Dedifferentiated amniotic fluid mesenchymal stem cell (primary cell): ENCODE data around the gene S100A7.
A peak's percentile ranks its signal among the peaks of the same experiment; 100 is the strongest.

ENCODE experiments used
- DNase-seq: peaks from one replicate; pipeline ENCODE4 v3.0.0-alpha.2; 2016; ENCODE audit errors: extremely low spot score

S100A7 gene

DNA sequence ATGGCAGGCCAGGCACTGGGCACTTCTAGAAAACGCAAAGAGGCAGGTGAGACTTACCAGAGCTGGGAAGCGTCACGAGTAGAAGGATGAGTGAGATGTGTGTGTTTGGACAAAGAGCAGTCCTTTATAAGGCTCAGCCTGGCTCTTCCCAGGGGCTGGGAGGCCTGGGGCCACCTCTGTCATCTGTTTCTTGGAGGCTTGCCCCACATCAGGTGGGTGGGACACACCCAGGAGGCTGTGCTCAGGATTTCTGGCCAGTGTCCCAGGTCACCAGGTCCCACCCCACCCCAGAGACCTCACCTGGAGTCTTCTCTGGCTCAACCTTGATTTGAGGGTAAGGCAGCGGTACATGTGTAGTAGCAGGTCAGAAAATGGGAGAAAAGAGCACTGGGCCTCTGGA, at the start of gene S100A7:
TSS of gene S100A7 (minus strand) at position 101 of the 400 bp plus-strand sequence. CDS start 1,638 bp downstream, outside the sequence.
- DNase-seq, result no peak

GRCh38 chr1:153509729-153510354, 49.4 kb upstream of the S100A7 start:
- DNase-seq, result no peak

DNA sequence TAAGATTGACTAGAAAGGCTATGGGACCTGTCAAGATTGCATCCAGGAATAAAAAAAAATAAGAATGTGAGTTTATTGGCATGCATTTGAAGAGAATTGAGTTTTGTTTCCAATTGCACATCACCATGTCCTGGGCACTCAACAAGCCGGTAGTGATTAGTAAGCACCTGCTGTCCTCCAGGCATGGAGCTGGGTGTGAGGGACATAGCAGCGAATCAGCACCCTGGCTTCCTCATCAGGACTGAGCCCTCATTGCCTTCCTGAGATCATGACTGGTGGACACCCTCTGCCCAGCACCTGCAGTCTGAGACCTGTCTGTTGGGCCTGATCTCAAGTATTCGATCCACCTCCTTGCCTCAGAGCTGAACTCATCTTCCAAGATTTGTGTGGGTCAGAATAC, 48.6 kb upstream of the S100A7 start:
- DNase-seq, result no peak

- no peak for DNase-seq
These were observed 47.6 kb upstream of the S100A7 start for GRCh38 chr1:153507926-153508583.

DNA sequence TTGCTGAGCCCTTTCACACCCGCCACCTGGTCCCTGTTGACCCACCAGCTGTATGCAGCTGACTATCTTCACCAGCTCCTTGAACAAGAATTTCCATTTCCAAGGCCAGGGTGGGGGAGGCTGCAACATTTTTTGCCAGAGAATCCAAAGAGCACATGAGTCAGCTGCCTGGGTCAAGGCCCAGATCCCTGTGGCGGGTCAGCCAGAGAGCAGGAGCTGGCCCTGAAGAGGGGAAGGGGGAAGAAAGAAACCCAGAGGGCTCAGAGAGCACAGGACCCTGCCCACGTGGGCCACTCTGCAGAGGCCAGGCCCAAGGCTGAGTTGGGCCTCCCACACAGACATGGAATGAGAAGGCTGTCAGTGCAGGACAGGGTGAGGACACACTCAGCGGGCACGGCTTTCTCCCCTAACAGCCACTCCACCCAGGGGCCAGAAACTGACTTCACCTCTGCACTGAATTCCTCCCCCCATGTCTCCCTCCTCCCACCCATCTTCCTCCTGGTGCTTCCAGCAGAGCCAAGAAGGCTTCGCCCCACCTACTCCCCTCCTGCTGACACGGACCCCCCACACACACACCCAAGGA, 46.5 kb upstream of the S100A7 start:
- peak; percentile 79 for DNase-seq

- no peak for DNase-seq
These were observed 45.9 kb upstream of the S100A7 start for GRCh38 chr1:153506386-153506785.

DNA sequence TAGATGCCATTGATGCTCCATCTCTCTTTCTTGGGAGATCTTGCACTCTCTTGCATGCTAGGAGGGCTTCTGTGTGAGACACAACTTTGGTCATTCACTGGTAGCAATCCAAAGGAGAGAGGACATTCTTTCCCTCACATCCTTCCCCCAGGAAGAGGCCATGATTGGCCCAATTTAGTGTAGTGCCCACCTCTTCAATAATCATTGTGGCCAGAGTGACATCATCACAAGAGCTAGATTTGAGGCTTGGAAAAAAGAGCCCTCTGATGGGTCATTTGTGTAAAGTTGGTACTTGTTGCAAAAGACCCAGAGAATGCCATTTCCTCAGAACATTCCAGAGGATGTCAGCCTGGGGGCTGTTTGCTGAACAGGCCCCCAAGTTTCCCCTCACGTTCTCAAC, 45.1 kb upstream of the S100A7 start:
- DNase-seq, result no peak

- no peak for DNase-seq
These were observed 43.3 kb upstream of the S100A7 start for GRCh38 chr1:153503766-153504165.

DNA sequence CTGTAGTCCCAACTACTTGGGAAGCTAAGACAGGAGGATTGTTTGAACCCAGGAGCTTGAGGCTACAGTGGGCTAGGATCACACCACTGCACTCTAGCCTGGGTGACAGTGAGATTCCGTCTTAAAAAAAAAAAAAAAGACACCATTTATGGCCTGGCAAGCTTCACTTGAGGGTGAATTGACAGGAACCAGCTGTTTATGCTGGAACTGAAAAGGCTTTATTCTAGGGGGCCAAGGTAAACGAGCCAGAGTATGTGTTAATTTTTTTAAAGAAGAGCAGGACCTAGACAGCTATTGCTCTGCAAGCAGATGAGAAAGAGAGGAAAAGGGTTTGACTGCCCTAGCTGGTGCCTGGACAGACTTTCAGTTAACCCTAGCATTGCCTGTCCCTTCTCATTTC, 38.3 kb upstream of the S100A7 start:
- no peak for DNase-seq

DNA sequence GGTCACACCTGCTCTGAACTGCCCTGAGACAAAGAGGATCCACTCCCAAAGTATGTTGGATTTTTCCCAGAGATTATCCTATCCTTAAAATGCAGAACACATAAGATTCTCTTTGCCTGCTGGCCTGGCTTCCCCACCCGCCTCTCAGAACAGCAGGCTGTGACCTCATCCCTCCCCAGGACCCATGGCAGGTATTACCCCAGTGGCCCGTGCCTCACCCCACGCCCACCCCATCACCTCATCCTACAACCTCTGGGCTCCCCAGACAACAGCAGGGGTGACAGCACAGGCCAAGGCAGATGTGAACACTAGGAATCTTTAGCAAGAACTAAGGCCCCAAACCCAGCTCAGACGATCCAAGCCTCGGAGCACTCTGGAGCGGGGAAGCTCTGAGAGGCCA, 35.1 kb upstream of the S100A7 start:
- no peak for DNase-seq

GRCh38 chr1:153494976-153495535, 34.6 kb upstream of the S100A7 start:
- peak; percentile 64 for DNase-seq

DNA sequence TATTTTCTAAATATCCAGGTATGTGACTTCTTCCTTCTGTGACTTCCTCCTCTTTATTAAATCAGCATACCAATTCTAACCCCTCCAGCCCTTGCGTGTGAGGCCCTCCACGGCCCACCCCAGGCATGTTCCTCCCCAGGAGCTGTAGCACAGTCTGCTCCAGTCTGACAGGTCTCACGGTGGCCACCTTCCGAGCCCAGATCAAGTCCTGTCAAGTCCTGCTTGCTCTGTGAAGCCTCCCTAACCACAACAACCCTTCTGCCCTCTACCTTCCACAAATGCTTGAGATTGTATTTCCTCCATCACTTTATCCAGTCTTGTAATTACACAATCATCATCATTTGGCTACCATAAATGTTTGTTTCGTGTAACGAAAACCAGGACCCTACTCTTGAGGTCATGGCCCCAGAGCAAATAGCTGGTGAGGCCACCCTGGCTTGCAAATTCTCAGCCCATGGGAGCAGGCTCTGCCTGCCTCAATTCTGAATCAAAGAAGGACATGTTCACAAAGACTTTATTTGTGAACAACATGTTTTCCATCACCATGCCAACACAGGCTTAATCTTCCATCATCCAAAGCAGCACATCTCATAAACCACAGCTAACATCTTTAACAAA, 33.0 kb upstream of the S100A7 start:
- DNase-seq, result no peak

- DNase-seq, result peak; percentile 84
These were observed 30.0 kb upstream of the S100A7 start for GRCh38 chr1:153490272-153491051.

GRCh38 chr1:153488731-153489130, 28.3 kb upstream of the S100A7 start:
- DNase-seq, result no peak

DNA sequence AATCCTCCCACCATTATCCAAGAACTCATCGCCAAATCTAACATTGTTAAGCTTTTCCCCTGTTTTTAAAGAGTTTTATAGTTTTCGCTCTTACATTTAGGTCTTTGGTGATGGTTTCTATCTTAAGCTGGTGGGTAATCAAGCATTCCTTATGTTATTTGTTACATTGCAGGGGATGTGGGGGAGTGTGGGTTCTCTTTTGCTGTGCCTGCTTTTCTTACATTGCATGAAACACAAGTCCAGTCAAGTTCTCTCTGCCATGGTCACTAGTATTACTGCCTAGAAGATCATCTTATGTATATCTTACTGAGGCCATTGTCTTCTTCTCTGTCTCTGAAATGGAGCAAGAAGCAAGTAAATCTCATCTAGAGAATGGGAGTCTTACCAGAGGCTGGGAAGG, 27.3 kb upstream of the S100A7 start:
- DNase-seq, result no peak

GRCh38 chr1:153485863-153486262, 25.4 kb upstream of the S100A7 start:
- no peak for DNase-seq

DNA sequence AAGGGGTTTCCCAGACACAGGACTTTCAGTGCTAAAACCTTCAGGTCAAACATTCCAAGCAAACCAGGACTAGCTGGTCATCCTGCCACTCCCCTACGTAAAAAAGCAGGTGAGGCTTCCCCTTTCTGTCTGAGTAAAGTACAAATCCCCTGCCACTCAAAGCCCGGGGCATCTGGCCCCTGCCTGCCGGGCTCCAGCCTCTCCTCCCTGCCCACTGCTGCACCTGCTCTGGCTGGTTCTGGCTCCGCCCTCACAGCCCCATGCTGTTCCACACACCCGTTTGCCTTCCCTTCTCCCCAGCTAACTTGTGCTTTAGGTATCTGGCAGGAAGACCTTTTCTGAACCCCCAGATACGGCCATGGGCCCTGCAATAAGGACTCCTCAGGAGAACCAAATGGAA, 23.3 kb upstream of the S100A7 start:
- no peak for DNase-seq

- no peak for DNase-seq
These were observed 20.7 kb upstream of the S100A7 start for GRCh38 chr1:153481124-153481523.

- no peak for DNase-seq
These were observed 18.5 kb upstream of the S100A7 start for GRCh38 chr1:153478692-153479618.

GRCh38 chr1:153478047-153478691, 17.7 kb upstream of the S100A7 start:
- DNase-seq, result no peak
